CD8-positive, alpha-beta memory T cell (primary cell): Measurements from ENCODE around the gene IQSEC2. TPM values are rescaled to one million over a fixed set of nuclear protein-coding genes. Genes with fewer than 3 reads are reported as not detected.

Source experiments
- polyA plus RNA-seq: library from polyadenylated mRNA; unstranded; fragments of 300-500 nt; fragmentation: Illumina TruSeq; gene quantifications from one replicate; pipeline ENCODE4 v1.2.3, GENCODE V29; 2021
- total RNA-seq, 2 experiments: library from RNA; stranded (reverse); gene quantifications; one replicate each; pipeline ENCODE4 v1.2.3, GENCODE V29; 2021

The IQSEC2 gene
- total and polyA plus RNA-seq, 3 experiments from 2014 or later = 0.29 to 0.96 (median 0.35) TPM

Other genes starting within 250 kb of the IQSEC2 start
- gene GPR173, start 232.8 kb downstream of the IQSEC2 start, total RNA-seq = not detected
- gene GPR173, start 232.8 kb downstream of the IQSEC2 start, polyA plus RNA-seq = not detected
- gene TSPYL2, start 199.2 kb downstream of the IQSEC2 start, total RNA-seq = 10 to 100 TPM; 38.4 to 47.9 TPM
- 23.1 TPM for gene TSPYL2, start 199.2 kb downstream of the IQSEC2 start, polyA plus RNA-seq
- 1 to 10 TPM; 4.6 to 4.8 TPM for gene KANTR, start 187.4 kb downstream of the IQSEC2 start, total RNA-seq
- 1.6 TPM for gene KANTR, start 187.4 kb downstream of the IQSEC2 start, polyA plus RNA-seq
- gene KDM5C, start 56.4 kb downstream of the IQSEC2 start, total RNA-seq = 10 to 100 TPM; 85.3 to 86.4 TPM
- 39.1 TPM for gene KDM5C, start 56.4 kb downstream of the IQSEC2 start, polyA plus RNA-seq
- 100 to 1,000 TPM; 143 to 158 TPM for gene SMC1A, start 141.1 kb upstream of the IQSEC2 start, total RNA-seq
- 79.1 TPM for gene SMC1A, start 141.1 kb upstream of the IQSEC2 start, polyA plus RNA-seq
- gene RIBC1, start 141.3 kb upstream of the IQSEC2 start, total RNA-seq = 1 to 10 TPM; 1.2 TPM
- gene RIBC1, start 141.3 kb upstream of the IQSEC2 start, polyA plus RNA-seq = 0.26 TPM
- 100 to 1,000 TPM; 150 to 155 TPM for gene HSD17B10, start 152.8 kb upstream of the IQSEC2 start, total RNA-seq
- gene HSD17B10, start 152.8 kb upstream of the IQSEC2 start, polyA plus RNA-seq = 151 TPM